HG02571 (cell line): Measurements from ENCODE around the gene LIMS4.
"Not testable (repeated sequence)": the region's sequence is repeated elsewhere in the genome, so short reads cannot be mapped to it uniquely, and the experiment has no call there.

ENCODE experiments used
- ATAC-seq: cut with Tn5 transposase; IDR thresholded peaks from one replicate; pipeline ENCODE4 v1.9.1; 2021; ENCODE audit warnings: mild to moderate bottlenecking, moderate library complexity; ENCODE audit not compliant: unreplicated experiment

Gene LIMS4

GRCh38 chr2:110455080-110455670 lies 17.4 kb downstream of the LIMS4 start:
- not testable (repeated sequence) for ATAC-seq

GRCh38 chr2:110450951-110451350 lies 21.7 kb downstream of the LIMS4 start:
- not testable (repeated sequence) for ATAC-seq

- ATAC-seq: not testable (repeated sequence)
These were observed 23.3 kb downstream of the LIMS4 start for GRCh38 chr2:110449127-110449947.

GRCh38 chr2:110446644-110447043 lies 26.0 kb downstream of the LIMS4 start:
- not testable (repeated sequence) for ATAC-seq

GRCh38 chr2:110443305-110444005 lies 29.2 kb downstream of the LIMS4 start:
- not testable (repeated sequence) for ATAC-seq

- ATAC-seq: not testable (repeated sequence)
These were observed 30.7 kb downstream of the LIMS4 start for GRCh38 chr2:110441905-110442304.

GRCh38 chr2:110434565-110434964 lies 38.1 kb downstream of the LIMS4 start:
- not testable (repeated sequence) for ATAC-seq

GRCh38 chr2:110425725-110426124 lies 46.9 kb downstream of the LIMS4 start:
- not testable (repeated sequence) for ATAC-seq

- not testable (repeated sequence) for ATAC-seq
These were observed 48.2 kb downstream of the LIMS4 start for GRCh38 chr2:110424421-110424820.

- ATAC-seq: not testable (repeated sequence)
These were observed 49.0 kb downstream of the LIMS4 start for GRCh38 chr2:110423574-110423962.

GRCh38 chr2:110422852-110423573 lies 49.6 kb downstream of the LIMS4 start:
- not testable (repeated sequence) for ATAC-seq

GRCh38 chr2:110420641-110421354 lies 51.8 kb downstream of the LIMS4 start:
- ATAC-seq: not testable (repeated sequence)

- ATAC-seq: not testable (repeated sequence)
These were observed 65.5 kb downstream of the LIMS4 start for GRCh38 chr2:110407142-110407541.

GRCh38 chr2:110404988-110405387 lies 67.6 kb downstream of the LIMS4 start:
- ATAC-seq: not testable (repeated sequence)

GRCh38 chr2:110404246-110404645 lies 68.4 kb downstream of the LIMS4 start:
- ATAC-seq: not testable (repeated sequence)

GRCh38 chr2:110401001-110401618 lies 71.5 kb downstream of the LIMS4 start:
- not testable (repeated sequence) for ATAC-seq

- not testable (repeated sequence) for ATAC-seq
These were observed 73.2 kb downstream of the LIMS4 start for GRCh38 chr2:110399378-110399777.

GRCh38 chr2:110395990-110396389 lies 76.6 kb downstream of the LIMS4 start:
- not testable (repeated sequence) for ATAC-seq
